Activated CD4-positive, alpha-beta T cell treated with anti-CD3 and anti-CD28 coated beads for 36 hours (primary cell): ENCODE data around the gene DNMBP. TPM values are rescaled to one million over a fixed set of nuclear protein-coding genes. Genes with fewer than 3 reads are reported as not detected.
"Not testable (repeated sequence)": the region's sequence is repeated elsewhere in the genome, so short reads cannot be mapped to it uniquely, and the experiment has no call there.

Source experiments
- ATAC-seq: fragments of 200-7000 bp; cut with Tn5 transposase; one replicate; pipeline ENCODE4 v1.10.0; 2021; ENCODE audit warnings: mild to moderate bottlenecking, moderate library complexity
- CTCF ChIA-PET: fragments of 350-600 bp; sonication (Branson Sonifier 250); formaldehyde crosslinking; loops from one replicate; lab custom pipeline; 2021; ENCODE audit warnings: antibody characterized with exemption; lab: Charles Lee
- POLR2A ChIA-PET: fragments of 350-600 bp; sonication (Branson Sonifier 250); formaldehyde crosslinking; loops from one replicate; lab custom pipeline; 2021; ENCODE audit warnings: antibody characterized with exemption, inconsistent platforms; lab: Charles Lee
- DNase-seq: peaks from one replicate; pipeline ENCODE4 v3.0.0-alpha.2; 2020
- H3K27ac Mint-ChIP-seq: one replicate; pipeline ENCODE4 v1.8.0; 2021; ENCODE audit warnings: mixed read lengths
- H3K27me3 Mint-ChIP-seq: one replicate; pipeline ENCODE4 v1.8.0; 2021; ENCODE audit warnings: mixed read lengths
- H3K36me3 Mint-ChIP-seq: one replicate; pipeline ENCODE4 v1.8.0; 2021; ENCODE audit warnings: low read depth, mixed read lengths
- H3K4me1 Mint-ChIP-seq: one replicate; pipeline ENCODE4 v1.8.0; 2021; ENCODE audit warnings: mixed read lengths
- H3K4me3 Mint-ChIP-seq: one replicate; pipeline ENCODE4 v1.8.0; 2021; ENCODE audit warnings: mild to moderate bottlenecking, moderate library complexity, mixed read lengths
- H3K9me3 Mint-ChIP-seq: one replicate; pipeline ENCODE4 v1.8.0; 2021; ENCODE audit warnings: low read depth, mixed read lengths
- intact Hi-C, 2 experiments: fragments of 100-400 bp; cut with DNase I in 1 of 2; cut with micrococcal nuclease in 1 of 2; formaldehyde crosslinking; loops; one replicate each; pipeline versions ENCODE4 v1.14.2 to v1.15.1; 2022 to 2024; cut with DNase I, micrococcal nuclease
- total RNA-seq, 2 experiments: library from RNA; stranded (reverse); gene quantifications; one replicate each; pipeline ENCODE4 v1.2.3, GENCODE V29; 2021

Gene DNMBP
- total RNA-seq, 2 experiments from 2014 or later: 1.9 to 2.4 TPM

GRCh38 chr10:99874341-99875085 is 135.2 kb downstream of the DNMBP start:
- no peak for DNase-seq
- peaks cover 18% of the 10 kb centered on the region for H3K4me1 Mint-ChIP-seq
- no peaks in the 10 kb centered on the region for H3K9me3 Mint-ChIP-seq
- H3K27ac Mint-ChIP-seq: no peak overlapping the region
- ChIA-PET CTCF (interaction anchor here (2.5 kb wide), 1 partner anchor 29 kb away, joined by 5 read pairs; no protein-coding TSS in a partner anchor), POLR2A (no interaction called here)
- intact Hi-C loops: loop anchor here in 1 of 2 experiments (5.0 kb wide), 2 partner anchors 273 to 313 kb away; partner anchors contain the start of gene ERLIN1
- ATAC-seq: no peak
- H3K27me3 Mint-ChIP-seq: peaks cover 56% of the 10 kb centered on the region
- H3K36me3 Mint-ChIP-seq: peaks cover 14% of the 10 kb centered on the region
- H3K4me3 Mint-ChIP-seq: no peak overlapping the region

GRCh38 chr10:99873846-99874245 is 135.9 kb downstream of the DNMBP start:
- no peak overlapping the region for H3K4me3 Mint-ChIP-seq
- CTCF ChIA-PET: interaction anchor here (0.6 to 2.5 kb wide), 3 partner anchors 25 to 28 kb away, joined by 4 to 5 read pairs (median 5); no protein-coding TSS in a partner anchor

GRCh38 chr10:99872367-99873162 is 137.2 kb downstream of the DNMBP start:
- Mint-ChIP-seq H3K4me1 (peaks cover 19% of the 10 kb centered on the region), H3K36me3 (peaks cover 13% of the 10 kb centered on the region), H3K9me3 (peaks cover 5% of the 10 kb centered on the region), H3K4me3 (no peak overlapping the region), H3K27ac (no peak overlapping the region), H3K27me3 (peaks cover 72% of the 10 kb centered on the region)
- intact Hi-C loops: loop anchor here in 1 of 2 experiments (5.0 kb wide), 2 partner anchors 275 to 315 kb away; partner anchors contain the start of gene ERLIN1
- ChIA-PET POLR2A (no interaction called here), CTCF (interaction anchor here (0.6 to 0.8 kb wide), 3 partner anchors 27 to 223 kb away, joined by 3 to 5 read pairs (median 3); no protein-coding TSS in a partner anchor)
- ATAC-seq (no peak), DNase-seq (no peak)

More at GRCh38 chr10:99873846-99874245, 135.9 kb downstream of the DNMBP start:
- H3K27me3 Mint-ChIP-seq: peaks cover 63% of the 10 kb centered on the region
- peaks cover 19% of the 10 kb centered on the region for H3K4me1 Mint-ChIP-seq
- DNase-seq (no peak), ATAC-seq (no peak)
- POLR2A ChIA-PET: no interaction called here
- peaks cover 14% of the 10 kb centered on the region for H3K36me3 Mint-ChIP-seq
- intact Hi-C loops: loop anchor here in 1 of 2 experiments (5.0 kb wide), 2 partner anchors 273 to 313 kb away; partner anchors contain the start of gene ERLIN1
- H3K9me3 Mint-ChIP-seq: no peaks in the 10 kb centered on the region
- H3K27ac Mint-ChIP-seq: no peak overlapping the region

- peak; percentile 96 for ATAC-seq
- Mint-ChIP-seq H3K9me3 (peaks cover 14% of the 10 kb centered on the region), H3K36me3 (peaks cover 14% of the 10 kb centered on the region), H3K27me3 (peaks cover 85% of the 10 kb centered on the region), H3K4me3 (peak overlapping the region; percentile 13), H3K27ac (no peak overlapping the region), H3K4me1 (peaks cover 19% of the 10 kb centered on the region)
- intact Hi-C loops: loop anchor here (1.0 to 5.0 kb wide), 3 partner anchors 139 to 317 kb away; partner anchors contain the start of genes DNMBP (in 1 of the 2) and ERLIN1 (in 1 of the 2)
- DNase-seq: peak; percentile 75
- CTCF ChIA-PET: interaction anchor here (0.5 to 1.7 kb wide), 11 partner anchors 9 to 305 kb away, joined by 3 to 8 read pairs (median 4); partner anchors contain the start of gene DNMBP
- POLR2A ChIA-PET: interaction anchor here (0.6 to 1.1 kb wide), 6 partner anchors 10 to 503 kb away, joined by 3 to 5 read pairs (median 4); no protein-coding TSS in a partner anchor
Measured at GRCh38 chr10:99870123-99870730, 139.5 kb downstream of the DNMBP start.

- DNase-seq: peak; percentile 25
- intact Hi-C loops: loop anchor here (1.0 to 5.0 kb wide), 3 partner anchors 140 to 318 kb away; partner anchors contain the start of genes DNMBP (in 1 of the 2) and ERLIN1 (in 1 of the 2)
- Mint-ChIP-seq H3K9me3 (peaks cover 14% of the 10 kb centered on the region), H3K27ac (no peak overlapping the region), H3K36me3 (peaks cover 13% of the 10 kb centered on the region), H3K4me3 (no peak overlapping the region), H3K27me3 (peaks cover 86% of the 10 kb centered on the region), H3K4me1 (peaks cover 19% of the 10 kb centered on the region)
- ChIA-PET CTCF (interaction anchor here (0.5 to 1.7 kb wide), 8 partner anchors 11 to 306 kb away, joined by 3 to 8 read pairs (median 4); partner anchors contain the start of gene DNMBP), POLR2A (interaction anchor here (0.6 to 1.1 kb wide), 4 partner anchors 10 to 504 kb away, joined by 3 to 5 read pairs (median 4); no protein-coding TSS in a partner anchor)
- no peak for ATAC-seq
Measured at GRCh38 chr10:99869581-99870122, 140.1 kb downstream of the DNMBP start.

GRCh38 chr10:99867250-99867649 is 142.5 kb downstream of the DNMBP start:
- CTCF ChIA-PET, ATAC-seq, intact Hi-C loops, DNase-seq, POLR2A ChIA-PET, H3K4me3 Mint-ChIP-seq, H3K27ac Mint-ChIP-seq: not testable (repeated sequence)
- Mint-ChIP-seq H3K27me3 (peaks cover 77% of the 10 kb centered on the region), H3K4me1 (peaks cover 19% of the 10 kb centered on the region), H3K9me3 (peaks cover 14% of the 10 kb centered on the region), H3K36me3 (peaks cover 13% of the 10 kb centered on the region)

- CTCF ChIA-PET: interaction anchor here (1.1 kb wide), 1 partner anchor 182 kb away, joined by 3 read pairs; no protein-coding TSS in a partner anchor
- H3K4me3 Mint-ChIP-seq, H3K27ac Mint-ChIP-seq, POLR2A ChIA-PET, DNase-seq, H3K4me1 Mint-ChIP-seq, ATAC-seq, intact Hi-C loops: not testable (repeated sequence)
- Mint-ChIP-seq H3K9me3 (peaks cover 14% of the 10 kb centered on the region), H3K36me3 (peaks cover 12% of the 10 kb centered on the region), H3K27me3 (peaks cover 56% of the 10 kb centered on the region)
Measured at GRCh38 chr10:99863535-99864240, 146.1 kb downstream of the DNMBP start.

GRCh38 chr10:99860466-99860865 is 149.3 kb downstream of the DNMBP start:
- POLR2A ChIA-PET: no interaction called here
- Mint-ChIP-seq H3K36me3 (peaks cover 2% of the 10 kb centered on the region), H3K4me3 (no peak overlapping the region), H3K27me3 (peaks cover 33% of the 10 kb centered on the region), H3K27ac (no peak overlapping the region), H3K9me3 (no peaks in the 10 kb centered on the region), H3K4me1 (no peaks in the 10 kb centered on the region)
- intact Hi-C loops: no loop called here
- DNase-seq: no peak
- CTCF ChIA-PET: interaction anchor here (1.0 to 7.0 kb wide), 2 partner anchors 10 to 15 kb away, joined by 4 to 42 read pairs; no protein-coding TSS in a partner anchor
- ATAC-seq: no peak

GRCh38 chr10:99859585-99859984 is 150.2 kb downstream of the DNMBP start:
- DNase-seq (peak; percentile 47), ATAC-seq (peak; percentile 26)
- CTCF ChIA-PET: interaction anchor here (0.6 to 7.0 kb wide), 6 partner anchors 10 to 189 kb away, joined by 3 to 42 read pairs (median 8); no protein-coding TSS in a partner anchor
- intact Hi-C loops: no loop called here
- Mint-ChIP-seq H3K9me3 (no peaks in the 10 kb centered on the region), H3K4me3 (no peak overlapping the region), H3K4me1 (no peaks in the 10 kb centered on the region), H3K36me3 (no peaks in the 10 kb centered on the region), H3K27me3 (peaks cover 27% of the 10 kb centered on the region), H3K27ac (no peak overlapping the region)
- POLR2A ChIA-PET: no interaction called here
